Effector memory CD4-positive, alpha-beta T cell (primary cell): Measurements from ENCODE around the gene ADAM8.
"Not testable (repeated sequence)": the region's sequence is repeated elsewhere in the genome, so short reads cannot be mapped to it uniquely, and the experiment has no call there.

Experiments used
- DNase-seq, 3 donors: peaks; one replicate each; pipeline ENCODE4 v3.0.0-alpha.2; 2020
- H3K27ac ChIP-seq: 2 replicates; pipeline ENCODE4 v1.7.0; 2013; ENCODE audit warnings: mild to moderate bottlenecking, low read length, moderate library complexity; ENCODE audit not compliant: insufficient read depth, poor library complexity, severe bottlenecking
- H3K27me3 ChIP-seq: replicated peaks from 2 replicates; pipeline ENCODE4 v1.7.0; 2013; ENCODE audit warnings: mild to moderate bottlenecking, low read length; ENCODE audit not compliant: insufficient read depth, control insufficient read depth, poor library complexity, severe bottlenecking
- H3K36me3 ChIP-seq: 2 replicates; pipeline ENCODE4 v1.7.0; 2013; ENCODE audit warnings: mild to moderate bottlenecking, low read length, moderate library complexity; ENCODE audit not compliant: control insufficient read depth, insufficient read depth
- H3K4me1 ChIP-seq: 2 replicates; pipeline ENCODE4 v1.7.0; 2013; ENCODE audit warnings: low read length, mild to moderate bottlenecking; ENCODE audit not compliant: control insufficient read depth, insufficient read depth, poor library complexity, severe bottlenecking
- H3K4me3 ChIP-seq: 2 replicates; pipeline ENCODE4 v1.7.0; 2013; ENCODE audit warnings: low read length, low read depth, mild to moderate bottlenecking; ENCODE audit not compliant: insufficient read depth, poor library complexity, severe bottlenecking
- H3K9me3 ChIP-seq: 2 replicates; pipeline ENCODE4 v1.7.0; 2013; ENCODE audit warnings: mild to moderate bottlenecking, low read length, moderate library complexity; ENCODE audit not compliant: control insufficient read depth

The ADAM8 gene

DNA sequence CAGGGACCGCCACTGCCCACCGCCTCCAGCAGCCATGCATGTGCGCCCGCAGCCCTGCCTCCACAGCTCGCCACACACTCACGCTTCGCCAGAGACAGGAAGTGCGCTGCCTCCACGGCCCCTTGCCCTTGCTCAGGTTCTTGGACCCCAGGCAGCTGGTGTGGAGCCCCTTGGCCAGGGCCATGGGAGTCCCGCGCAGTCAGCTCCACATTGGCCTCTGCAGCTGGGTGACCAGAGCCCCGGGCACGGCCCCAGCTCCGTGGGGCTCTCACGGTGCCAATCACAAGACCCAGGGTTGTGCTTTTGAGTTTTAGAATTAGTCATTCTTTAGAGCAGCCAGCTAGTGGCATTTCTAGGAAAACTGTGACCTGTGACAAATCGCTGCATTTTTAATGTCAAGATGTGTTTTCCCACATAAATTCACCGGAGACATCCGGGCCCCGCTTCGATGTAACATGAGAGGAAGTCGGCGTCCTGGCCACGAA, 50.9 kb downstream of the ADAM8 start:
- H3K9me3 ChIP-seq, result no peaks in the 10 kb centered on the region
- H3K27ac ChIP-seq, result no peak overlapping the region
- no peaks in the 10 kb centered on the region for H3K36me3 ChIP-seq
- DNase-seq, result no peak
- peaks cover 14% of the 10 kb centered on the region for H3K27me3 ChIP-seq
- H3K4me1 ChIP-seq, result no peaks in the 10 kb centered on the region
- no peak overlapping the region for H3K4me3 ChIP-seq

DNA sequence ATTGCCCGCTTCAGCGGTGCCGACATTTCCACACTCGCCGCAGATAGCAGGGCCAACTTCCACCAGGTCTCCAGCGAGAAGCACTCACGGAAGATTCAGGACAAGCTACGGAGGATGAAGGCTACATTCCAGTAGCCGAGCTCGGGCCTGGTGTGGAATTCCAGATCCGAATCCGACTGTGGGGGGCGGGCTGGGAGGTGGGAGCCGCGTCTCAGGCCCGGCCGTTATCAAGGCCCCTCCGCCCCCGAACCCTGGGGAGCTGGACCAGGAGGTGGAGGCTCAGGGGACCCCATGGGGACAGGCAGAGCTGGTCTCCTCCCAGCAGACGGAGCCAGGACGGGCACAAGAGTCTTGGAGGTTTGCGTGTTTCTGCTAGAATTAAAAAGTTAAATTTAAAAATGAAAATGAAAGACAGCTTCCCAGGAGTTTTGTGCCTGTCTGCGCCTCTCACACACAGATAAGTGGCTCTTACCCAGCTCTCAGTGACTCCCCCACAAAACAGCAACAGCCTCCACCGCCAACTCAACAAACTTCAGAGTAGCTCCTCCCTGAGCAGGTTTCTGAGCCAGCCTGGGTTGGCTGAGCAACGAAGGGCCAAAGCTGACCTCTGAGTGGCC, 51.8 kb downstream of the ADAM8 start:
- Histone ChIP-seq H3K27me3 (peaks cover 11% of the 10 kb centered on the region), H3K4me3 (no peak overlapping the region)
- DNase-seq, result no peak

DNA sequence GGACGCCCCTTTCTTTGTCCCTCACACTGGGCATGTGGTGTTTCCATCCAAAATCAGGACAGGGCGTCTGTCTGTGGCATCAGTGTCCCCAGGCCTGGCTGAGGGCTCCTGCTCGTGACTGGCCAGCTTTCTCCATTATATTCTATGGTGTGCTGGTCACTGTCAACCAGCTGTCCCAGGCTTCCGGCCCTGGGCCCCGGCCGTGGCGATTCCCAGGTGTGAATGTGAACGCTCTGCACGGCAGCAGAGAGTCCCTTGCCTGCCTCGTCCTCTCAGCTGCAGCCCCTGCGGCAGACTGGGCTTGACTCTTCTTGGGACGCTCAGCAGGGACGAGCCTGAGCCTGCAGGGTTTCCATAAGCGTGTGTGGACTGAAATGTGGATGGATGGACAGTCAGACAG, 52.6 kb downstream of the ADAM8 start:
- no peak overlapping the region for H3K27ac ChIP-seq
- no peak overlapping the region for H3K4me3 ChIP-seq
- H3K27me3 ChIP-seq, result peaks cover 6% of the 10 kb centered on the region
- no peak for DNase-seq
- H3K4me1 ChIP-seq, result no peaks in the 10 kb centered on the region
- H3K9me3 ChIP-seq, result no peaks in the 10 kb centered on the region
- H3K36me3 ChIP-seq, result no peaks in the 10 kb centered on the region

More for the DNA sequence above, 51.8 kb downstream of the ADAM8 start:
- no peaks in the 10 kb centered on the region for H3K36me3 ChIP-seq
- no peaks in the 10 kb centered on the region for H3K9me3 ChIP-seq
- H3K4me1 ChIP-seq, result no peaks in the 10 kb centered on the region
- H3K27ac ChIP-seq, result no peak overlapping the region

DNA sequence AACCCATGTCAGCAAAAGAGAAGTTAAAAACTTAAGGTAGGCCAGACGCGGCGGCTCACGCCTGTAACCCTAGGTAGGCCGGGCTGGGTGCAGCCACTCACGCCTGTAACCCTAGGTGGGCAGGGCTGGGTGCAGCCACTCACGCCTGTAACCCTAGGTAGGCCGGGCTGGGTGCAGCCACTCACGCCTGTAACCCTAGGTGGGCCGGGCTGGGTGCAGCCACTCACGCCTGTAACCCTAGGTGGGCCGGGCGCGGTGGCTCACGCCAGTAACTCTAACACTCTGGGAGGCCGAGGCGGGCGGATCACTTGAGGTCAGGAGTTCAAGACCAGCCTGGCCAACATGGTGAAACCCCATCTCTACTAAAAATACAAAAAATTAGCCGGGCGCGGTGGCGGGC, 54.9 kb downstream of the ADAM8 start:
- H3K27me3 ChIP-seq, H3K9me3 ChIP-seq, DNase-seq, H3K4me3 ChIP-seq, H3K27ac ChIP-seq, H3K4me1 ChIP-seq, H3K36me3 ChIP-seq: not testable (repeated sequence)

DNA sequence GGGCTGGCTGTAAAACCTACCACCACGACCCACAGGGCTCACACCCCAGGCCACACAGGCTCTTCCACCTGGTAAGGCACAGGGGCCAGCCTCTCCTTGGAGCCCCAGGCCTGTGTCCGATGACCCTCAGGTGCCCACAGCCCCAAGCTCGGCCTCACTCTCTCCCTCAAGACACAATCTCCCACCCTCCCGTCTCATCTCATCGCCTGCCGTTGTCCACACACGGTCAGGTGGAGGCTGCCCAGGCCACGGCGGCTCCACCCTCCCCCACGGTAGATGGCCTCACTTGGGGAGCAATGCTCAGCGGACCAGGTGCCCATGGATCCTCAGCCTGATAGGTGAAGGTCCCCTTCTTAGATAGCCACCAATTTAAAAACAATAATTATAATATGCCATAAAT, 55.3 kb downstream of the ADAM8 start:
- Histone ChIP-seq H3K27me3 (peaks cover 8% of the 10 kb centered on the region), H3K4me1 (no peaks in the 10 kb centered on the region), H3K9me3 (no peaks in the 10 kb centered on the region), H3K36me3 (no peaks in the 10 kb centered on the region), H3K27ac (no peak overlapping the region), H3K4me3 (no peak overlapping the region)
- DNase-seq, result no peak

DNA sequence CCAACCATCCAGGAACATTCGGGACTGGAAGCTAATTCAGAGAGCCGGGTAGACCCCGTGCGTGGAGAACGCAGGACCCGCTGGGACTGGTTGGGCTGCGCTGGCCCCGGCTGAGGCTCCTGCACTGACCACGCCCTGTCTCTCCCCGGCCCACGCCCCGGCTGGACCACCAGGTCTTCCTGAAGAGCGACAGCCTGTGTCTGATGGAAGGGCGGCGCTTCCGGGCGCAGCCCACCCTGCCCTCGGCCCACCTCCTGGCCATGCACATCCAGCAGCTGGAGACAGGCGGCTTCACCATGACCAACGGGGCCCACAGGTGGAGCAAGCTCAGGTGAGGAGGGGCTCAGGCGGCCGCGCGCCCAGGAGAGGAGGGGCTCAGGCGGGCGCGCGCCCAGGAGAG, 56.9 kb downstream of the ADAM8 start:
- H3K9me3 ChIP-seq, result no peaks in the 10 kb centered on the region
- no peaks in the 10 kb centered on the region for H3K36me3 ChIP-seq
- H3K27me3 ChIP-seq, result peaks cover 3% of the 10 kb centered on the region
- no peak overlapping the region for H3K27ac ChIP-seq
- H3K4me3 ChIP-seq, result no peak overlapping the region
- no peaks in the 10 kb centered on the region for H3K4me1 ChIP-seq
- DNase-seq, result no peak

DNA sequence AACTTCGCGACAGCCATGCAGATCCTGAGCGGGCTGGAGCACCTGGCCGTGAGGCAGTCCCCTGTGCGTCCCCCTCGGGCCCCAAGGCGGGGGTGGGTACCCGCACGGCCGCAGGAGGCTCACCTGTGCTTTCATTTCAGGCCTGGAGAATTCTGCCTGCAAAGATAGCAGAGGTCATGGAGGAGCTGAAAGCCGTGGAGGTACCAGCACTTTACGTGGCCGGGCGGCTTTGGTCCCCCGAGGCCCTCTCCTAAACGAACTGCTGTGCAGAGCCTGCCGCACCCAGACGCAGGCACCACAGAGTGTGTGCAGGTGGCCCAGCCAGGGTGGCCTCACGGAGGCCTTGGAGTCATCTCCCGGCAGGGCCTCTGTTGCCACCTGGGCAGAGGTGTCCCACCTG, 57.8 kb downstream of the ADAM8 start:
- Histone ChIP-seq H3K4me1 (no peaks in the 10 kb centered on the region), H3K9me3 (no peaks in the 10 kb centered on the region), H3K27me3 (peaks cover 3% of the 10 kb centered on the region), H3K27ac (no peak overlapping the region), H3K4me3 (no peak overlapping the region), H3K36me3 (no peaks in the 10 kb centered on the region)
- DNase-seq, result no peak

DNA sequence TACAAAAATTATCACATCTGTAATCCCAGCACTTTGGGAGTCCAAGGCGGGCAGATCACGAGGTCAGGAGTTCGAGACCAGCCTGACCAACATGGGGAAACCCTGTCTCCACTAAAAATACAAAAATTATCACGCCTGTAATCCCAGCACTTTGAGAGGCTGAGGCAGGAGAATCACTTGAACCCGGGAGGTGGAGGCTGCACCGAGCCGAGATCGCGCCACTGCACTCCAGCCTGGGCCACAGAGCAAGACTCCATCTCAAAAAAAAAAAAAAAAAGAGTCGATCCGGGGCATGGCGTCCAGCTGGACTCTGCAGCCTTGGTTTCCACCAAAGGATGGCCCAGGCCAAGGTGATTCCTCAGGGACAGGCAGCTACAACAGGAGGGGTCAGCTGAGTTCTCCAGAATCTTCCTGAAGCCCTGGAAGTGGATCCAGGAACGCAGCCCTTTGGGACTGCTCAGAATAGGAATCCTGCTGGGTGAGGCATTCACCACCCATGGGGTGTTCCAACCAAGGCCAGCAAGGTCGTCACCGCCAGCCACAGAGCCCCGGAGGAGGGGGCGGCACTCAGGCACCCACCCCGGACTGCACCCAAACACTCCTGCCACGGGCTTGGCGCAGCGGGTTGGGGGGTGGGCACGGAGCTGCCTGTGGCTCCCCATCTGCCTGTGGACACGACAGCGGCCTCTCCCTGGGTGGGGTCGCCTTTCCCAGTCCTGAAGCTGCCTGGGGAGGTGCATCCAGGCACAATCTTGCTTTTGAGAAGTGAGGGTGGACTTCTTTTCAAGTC, 58.7 kb downstream of the ADAM8 start:
- peaks cover 3% of the 10 kb centered on the region for H3K27me3 ChIP-seq
- DNase-seq, result no peak
- H3K4me3 ChIP-seq, result no peak overlapping the region
- H3K27ac ChIP-seq, result no peak overlapping the region
- H3K9me3 ChIP-seq, result no peaks in the 10 kb centered on the region
- no peaks in the 10 kb centered on the region for H3K4me1 ChIP-seq
- H3K36me3 ChIP-seq, result no peaks in the 10 kb centered on the region

DNA sequence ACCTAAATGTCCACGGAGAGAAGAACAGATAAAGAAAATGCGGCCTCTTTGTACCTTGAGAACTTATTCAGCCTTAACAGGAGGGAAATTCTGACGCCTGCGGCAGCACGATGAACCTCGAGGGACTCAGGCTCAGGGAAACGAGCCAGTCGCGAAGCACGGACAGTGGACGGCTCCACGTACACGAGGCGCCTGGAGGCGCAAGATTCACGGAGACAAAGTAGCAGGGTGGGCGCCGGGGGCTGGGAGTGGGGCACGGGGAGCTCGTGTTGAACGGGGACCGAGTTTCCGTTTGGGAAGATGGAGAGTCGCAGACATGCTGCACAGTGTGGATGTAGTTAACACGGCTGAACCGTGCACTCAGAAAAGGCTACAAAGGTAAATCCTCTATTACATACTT, 59.9 kb downstream of the ADAM8 start:
- Histone ChIP-seq H3K27ac (no peak overlapping the region), H3K4me1 (no peaks in the 10 kb centered on the region), H3K36me3 (no peaks in the 10 kb centered on the region), H3K4me3 (no peak overlapping the region), H3K27me3 (peaks cover 3% of the 10 kb centered on the region), H3K9me3 (no peaks in the 10 kb centered on the region)
- no peak for DNase-seq

DNA sequence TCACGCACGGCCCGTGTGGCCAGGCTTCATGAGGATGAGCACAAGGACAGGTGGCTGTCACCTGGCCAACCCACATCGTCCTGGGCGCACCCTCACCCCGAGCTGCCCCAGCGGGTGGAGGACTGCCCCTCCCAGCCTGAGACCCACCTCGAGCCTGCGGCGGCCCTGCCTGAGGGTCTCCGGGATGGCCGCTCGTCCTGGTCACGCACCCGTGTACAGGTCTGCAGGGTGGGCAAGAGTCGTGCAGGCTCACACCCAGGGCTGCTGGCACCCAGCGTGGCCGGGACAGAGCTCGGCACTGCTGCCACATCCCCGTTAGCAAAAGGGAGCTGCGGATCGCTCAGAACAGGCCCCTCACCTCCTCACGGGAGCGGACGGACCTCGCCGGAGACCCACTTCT, 61.1 kb downstream of the ADAM8 start:
- peaks cover 4% of the 10 kb centered on the region for H3K4me1 ChIP-seq
- H3K4me3 ChIP-seq, result no peak overlapping the region
- no peak overlapping the region for H3K27ac ChIP-seq
- DNase-seq, result no peak
- H3K9me3 ChIP-seq, result no peaks in the 10 kb centered on the region
- peaks cover 3% of the 10 kb centered on the region for H3K27me3 ChIP-seq
- H3K36me3 ChIP-seq, result no peaks in the 10 kb centered on the region
